GDM1 (cell line): Measurements from ENCODE around the gene SBNO2.
"Not testable (repeated sequence)": the region's sequence is repeated elsewhere in the genome, so short reads cannot be mapped to it uniquely, and the experiment has no call there.

Source experiments
- DNase-seq: peaks from one replicate; lab custom pipeline; 2025; lab: John Stamatoyannopoulos, UW

SBNO2 gene

DNA sequence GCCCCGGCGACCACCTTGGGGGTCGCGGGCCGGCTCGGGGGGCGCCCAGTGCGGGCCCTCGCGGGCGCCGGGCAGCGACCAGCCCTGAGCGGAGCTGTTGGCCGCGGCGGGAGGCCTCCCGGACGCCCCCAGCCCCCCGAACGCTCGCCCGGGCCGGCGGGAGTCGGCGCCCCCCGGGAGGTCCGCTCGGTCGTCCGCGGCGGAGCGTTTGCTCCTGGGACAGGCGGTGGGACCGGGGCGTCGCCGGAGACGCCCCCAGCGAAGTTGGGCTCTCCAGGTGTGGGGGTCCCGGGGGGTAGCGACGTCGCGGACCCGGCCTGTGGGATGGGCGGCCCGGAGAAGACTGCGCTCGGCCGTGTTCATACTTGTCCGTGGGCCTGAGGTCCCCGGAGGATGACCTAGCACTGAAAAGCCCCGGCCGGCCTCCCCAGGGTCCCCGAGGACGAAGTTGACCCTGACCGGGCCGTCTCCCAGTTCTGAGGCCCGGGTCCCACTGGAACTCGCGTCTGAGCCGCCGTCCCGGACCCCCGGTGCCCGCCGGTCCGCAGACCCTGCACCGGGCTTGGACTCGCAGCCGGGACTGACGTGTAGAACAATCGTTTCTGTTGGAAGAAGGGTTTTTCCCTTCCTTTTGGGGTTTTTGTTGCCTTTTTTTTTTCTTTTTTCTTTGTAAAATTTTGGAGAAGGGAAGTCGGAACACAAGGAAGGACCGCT lies 32.2 kb upstream of the SBNO2 start:
- no peak for DNase-seq

DNA sequence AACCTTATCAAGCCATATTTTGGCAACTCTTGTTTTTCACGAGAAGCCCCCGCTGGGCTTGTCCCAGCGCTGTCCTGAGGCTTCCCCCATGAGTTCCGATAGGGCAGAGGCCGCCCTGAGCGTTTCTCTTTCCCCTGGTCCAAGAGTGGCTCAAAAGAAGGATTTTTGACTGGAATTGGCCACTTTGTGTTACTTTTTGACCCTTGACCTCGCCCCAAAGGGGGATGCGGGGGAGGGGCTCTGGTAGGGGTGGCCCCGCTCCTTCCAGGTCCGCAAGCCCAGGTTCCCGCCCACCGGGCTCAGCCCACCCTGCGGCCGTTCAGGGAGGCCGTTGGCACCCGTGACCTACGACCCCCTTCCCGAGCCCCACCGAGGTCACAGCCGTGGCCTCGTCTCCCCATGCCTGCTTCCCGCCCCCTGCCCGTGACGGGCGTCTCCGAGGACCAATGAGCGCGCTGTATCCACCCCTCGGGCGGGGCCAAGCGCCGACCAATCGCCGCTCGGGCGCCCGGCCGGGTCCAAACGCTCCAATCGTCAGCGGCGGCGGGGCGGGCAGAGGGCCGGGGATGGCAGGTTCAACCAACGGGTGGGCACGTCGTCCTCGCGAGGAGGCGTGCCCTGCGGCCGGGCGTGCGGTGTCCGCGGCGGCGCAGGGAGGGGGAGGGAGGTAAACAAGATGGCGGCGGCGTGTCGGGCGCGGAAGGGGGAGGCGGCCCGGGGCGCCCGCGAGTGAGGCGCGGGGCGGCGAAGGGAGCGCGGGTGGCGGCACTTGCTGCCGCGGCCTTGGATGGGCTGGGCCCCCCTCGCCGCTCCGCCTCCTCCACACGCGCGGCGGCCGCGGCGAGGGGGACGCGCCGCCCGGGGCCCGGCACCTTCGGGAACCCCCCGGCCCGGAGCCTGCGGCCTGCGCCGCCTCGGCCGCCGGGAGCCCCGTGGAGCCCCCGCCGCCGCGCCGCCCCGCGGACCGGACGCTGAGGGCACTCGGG lies 31.3 kb upstream of the SBNO2 start, which contains the start of gene STK11:
TSS of gene STK11 (plus strand) at position 665 of the 986 bp plus-strand sequence. CDS start 1,136 bp downstream, outside the sequence.
- DNase-seq, result peak; percentile 98

DNA sequence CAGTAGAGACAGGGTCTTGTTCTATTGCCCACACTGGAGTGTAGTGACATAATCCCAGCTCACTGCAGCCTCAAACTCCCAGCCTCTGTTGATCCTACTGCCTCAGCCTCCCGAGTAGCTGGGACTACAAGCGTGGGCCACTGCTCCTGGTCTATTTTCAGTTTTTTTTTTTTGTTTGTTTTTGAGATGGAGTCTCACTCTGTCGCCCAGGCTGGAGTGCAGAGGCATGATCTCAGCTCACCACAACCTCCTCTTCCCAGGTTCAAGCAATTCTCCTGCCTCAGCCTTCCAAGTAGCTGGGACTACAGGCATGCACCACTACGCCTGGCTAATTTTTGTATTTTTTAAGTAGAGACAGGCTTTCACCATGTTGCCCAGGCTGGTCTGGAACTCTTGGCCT lies 26.5 kb upstream of the SBNO2 start:
- DNase-seq, result not testable (repeated sequence)

DNA sequence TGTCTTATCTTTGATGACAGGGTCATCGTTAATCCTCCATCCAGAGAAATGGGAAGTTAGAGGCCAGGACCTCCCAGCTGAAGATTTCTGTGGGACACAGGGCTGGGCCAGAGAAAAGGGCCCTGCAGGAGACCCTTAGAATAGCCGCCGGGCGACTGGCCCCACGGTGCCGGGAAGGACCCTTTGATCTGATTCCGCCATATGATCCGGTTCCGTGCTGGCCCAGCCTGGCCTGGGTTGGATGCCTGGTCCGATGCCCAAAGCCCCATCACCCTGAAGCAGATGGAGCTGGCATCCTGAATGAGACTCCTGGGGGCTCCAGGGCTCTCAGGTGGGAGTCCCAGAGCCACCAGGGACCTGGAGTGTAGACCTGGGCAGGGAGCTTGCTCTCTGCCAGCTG lies 25.5 kb upstream of the SBNO2 start:
- DNase-seq, result no peak

DNA sequence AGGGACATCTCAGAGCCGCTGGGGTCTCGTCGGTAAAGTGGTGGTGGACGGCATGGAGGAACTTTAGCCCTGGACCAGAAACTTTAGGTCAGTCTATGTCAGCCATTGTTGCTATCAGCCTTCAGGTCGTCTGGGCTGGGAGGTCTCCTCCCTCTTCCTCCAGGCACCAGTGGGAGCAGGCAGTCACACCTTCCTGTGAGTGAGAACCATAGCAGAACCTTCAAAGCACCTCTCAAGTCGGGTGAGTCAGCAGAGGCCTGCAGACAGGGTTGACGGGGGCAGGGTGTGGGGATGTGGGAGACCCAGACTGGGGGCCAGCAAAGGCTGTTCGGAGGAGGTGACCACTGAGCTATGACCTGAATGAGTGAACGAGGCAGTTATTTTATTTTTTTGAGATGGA lies 15.4 kb upstream of the SBNO2 start:
- DNase-seq, result peak; percentile 49

DNA sequence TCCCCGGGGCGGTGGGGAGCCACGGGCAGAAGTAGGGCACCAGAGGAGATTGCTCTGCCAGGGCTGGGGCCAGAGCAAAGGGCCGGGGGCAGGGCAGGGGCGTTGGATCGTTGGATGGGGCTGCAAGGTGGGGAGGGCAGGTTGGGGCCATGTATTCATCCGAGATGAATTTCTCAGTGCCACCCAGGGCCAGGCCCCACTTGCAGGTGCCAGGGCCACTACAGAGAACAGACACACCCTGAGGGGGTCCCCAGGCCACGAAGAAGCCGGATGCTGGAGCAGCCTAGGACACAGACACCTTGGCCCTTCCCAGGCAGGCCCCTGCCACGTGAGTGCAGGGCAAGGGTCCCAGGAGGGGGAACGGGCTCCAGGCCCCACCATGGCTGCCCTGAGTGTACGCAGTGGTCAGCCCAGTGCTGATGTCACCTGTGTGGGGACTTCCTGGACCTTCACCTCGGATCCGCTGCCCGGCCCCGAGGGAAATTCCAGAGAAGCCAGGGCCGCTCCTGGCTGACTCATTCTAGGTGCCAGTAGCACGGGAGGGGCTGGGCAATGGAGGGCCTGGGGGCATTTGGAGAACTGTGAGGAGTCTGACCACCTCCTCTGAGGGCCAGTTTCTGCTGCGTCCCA lies 9.6 kb upstream of the SBNO2 start:
- DNase-seq, result no peak

DNA sequence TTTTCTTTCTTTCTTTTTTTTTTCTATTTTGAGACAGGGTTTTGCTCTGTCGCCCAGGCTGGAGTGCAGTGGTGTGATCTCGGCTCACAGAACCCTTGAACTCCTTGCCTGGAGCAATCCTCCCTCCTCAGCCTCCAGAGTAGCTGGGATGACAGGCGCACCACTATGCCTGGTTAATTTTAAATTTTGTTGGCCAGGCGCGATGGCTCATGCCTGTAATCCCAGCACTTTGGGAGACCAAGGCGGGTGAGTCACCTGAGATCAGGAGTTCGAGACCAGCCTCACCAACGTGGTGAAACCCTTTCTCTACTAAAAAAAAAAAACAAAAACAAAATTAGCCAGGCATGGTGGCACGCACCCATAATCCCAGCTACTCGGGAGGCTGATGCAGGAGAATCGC lies 8.7 kb upstream of the SBNO2 start:
- no peak for DNase-seq

DNA sequence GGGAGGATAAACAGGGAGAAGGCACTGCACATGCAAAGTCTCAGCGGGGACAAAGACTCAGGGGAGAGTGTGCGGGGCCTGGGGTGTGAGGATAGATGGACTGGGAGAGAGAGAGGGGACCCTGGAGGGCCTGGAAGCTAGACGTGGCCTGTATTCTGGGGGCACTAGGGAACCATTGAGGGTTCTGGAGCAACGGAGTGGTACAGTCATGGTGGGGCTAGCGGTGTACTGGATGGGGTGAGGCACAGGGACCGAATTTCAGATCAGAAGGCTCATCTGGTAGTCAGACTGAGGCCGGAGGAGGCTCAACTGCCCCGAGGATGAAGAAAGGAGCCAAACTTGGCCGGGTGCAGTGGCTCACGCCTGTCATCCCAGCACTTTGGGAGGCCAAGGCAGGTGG lies 8.0 kb upstream of the SBNO2 start:
- no peak for DNase-seq

DNA sequence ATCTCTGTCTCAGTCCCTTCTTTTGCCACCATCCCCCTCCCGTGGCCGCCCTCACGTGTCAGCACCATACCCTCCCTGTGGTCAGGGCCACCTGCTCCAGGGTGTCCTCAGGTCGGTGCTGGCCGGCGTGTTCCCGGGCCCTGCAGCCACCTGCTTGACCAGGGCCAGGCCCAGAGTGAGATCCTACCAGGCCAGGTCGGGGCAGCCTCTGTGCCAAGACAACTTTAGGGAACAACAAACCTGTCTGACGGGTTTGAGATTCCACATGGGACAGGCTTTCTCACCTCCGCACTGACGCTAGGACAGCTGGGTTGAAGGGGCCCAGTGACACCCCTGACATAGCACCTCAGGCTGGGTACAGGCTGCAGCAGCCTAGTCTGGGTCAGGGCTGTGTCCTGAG lies 7.5 kb upstream of the SBNO2 start:
- no peak for DNase-seq

DNA sequence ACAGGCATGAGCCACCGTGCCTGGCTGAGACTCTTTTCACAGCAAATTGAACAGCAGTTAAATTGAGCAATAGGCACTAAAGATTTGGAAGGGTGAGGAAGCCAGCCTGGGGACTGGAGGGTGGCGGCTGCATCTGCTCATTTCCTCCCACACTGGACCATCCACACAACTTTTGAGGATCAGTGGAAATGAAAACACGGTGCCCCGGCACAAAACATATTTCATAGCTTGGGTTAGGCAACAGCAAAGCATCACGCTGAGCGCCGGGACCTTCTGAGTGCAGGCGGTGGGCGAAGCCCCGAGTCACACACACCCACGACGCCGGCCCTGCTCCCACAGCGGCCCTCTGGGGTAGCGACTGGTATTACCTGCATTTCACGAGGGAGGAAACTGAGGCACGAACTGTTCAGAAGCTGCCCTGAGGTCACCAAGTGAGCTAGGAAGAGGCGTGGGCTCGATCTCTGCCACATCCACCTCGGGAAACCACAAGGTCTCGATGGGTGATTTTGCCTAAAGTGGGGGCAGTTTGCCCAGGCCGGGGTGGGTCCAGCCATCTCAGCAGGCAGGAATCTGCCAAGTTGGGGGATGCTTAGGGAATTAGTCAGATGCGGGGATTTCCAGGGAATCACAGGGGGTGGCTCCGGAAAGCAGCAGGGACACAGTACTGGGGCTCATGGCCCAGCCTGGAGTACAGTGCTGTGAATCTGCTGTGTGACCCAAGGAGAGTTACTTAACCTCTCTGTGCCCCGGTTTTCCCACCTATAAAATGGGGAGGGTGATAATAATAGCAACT lies 3.5 kb upstream of the SBNO2 start:
- DNase-seq, result no peak

DNA sequence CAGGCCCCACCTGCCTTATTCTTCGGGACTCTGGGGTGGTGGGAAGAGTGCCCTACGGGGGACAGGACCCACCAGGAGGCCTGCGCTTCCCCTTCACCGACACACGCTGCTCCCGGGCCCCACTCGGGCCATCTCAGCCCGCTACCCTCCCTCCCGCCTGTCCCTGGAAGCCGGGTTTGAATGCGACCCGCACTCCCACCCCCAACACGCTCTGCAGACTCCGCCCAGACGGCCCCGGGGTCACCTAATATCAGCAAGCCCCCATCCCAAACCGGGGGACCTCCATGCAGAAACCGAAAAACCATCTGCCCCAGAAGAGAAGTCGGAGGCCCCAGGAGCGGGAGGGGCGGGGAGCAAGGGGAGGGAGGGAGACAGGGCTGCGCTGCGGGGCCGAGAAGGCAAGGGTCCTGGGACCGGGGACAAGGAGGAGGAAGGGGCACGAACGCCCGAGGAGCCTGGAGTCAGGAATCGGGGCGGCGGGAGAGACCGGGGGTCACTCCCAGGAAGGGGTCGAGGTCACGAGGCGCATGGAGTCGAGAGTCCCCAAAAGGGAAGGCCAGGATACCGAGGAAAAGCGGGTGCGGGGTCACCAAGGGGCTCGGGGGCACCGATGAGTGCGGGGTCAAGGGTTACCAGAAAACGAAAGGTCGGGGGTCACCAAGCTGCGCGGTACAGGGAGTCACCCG lies 766 bp downstream of the SBNO2 start:
- DNase-seq, result no peak

DNA sequence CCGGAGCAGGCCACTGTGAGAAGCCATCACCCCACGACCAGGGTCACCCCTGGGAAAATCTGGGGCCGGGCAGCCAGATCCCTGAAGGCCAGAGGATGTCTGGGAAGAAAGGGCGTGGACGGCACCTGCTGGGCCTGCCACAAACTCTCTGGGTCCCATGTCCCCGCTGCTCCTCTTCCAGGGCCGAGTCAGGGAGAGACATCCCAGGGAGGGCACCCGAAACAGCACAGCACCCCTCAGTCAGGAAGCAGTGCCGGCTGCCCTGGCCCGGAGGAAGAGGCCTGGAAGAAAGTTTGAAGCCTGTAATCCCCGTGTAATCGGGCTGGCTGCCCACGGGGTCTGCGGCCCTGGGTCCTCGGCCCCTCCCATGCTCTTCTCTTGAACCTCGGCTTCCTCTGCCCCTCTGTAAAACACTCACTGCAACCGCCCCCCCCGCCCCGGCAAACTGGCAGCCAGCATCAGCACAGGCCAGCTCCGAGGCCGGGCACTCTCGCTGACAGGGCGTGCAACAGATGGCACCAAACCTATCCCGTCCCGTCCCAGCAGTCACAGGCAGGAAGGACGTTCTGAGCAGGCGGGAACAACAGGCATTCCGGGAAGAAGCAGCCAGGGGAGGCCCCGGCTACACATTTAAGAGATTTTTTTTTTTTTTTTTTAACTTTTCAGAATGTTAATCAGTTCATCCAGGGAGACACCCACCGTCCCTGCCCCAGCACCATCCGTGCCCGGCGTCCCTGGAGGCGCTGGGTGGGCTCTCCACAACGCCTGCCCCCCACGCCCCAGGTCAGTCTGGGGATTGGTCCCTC lies 1.5 kb downstream of the SBNO2 start:
- no peak for DNase-seq

DNA sequence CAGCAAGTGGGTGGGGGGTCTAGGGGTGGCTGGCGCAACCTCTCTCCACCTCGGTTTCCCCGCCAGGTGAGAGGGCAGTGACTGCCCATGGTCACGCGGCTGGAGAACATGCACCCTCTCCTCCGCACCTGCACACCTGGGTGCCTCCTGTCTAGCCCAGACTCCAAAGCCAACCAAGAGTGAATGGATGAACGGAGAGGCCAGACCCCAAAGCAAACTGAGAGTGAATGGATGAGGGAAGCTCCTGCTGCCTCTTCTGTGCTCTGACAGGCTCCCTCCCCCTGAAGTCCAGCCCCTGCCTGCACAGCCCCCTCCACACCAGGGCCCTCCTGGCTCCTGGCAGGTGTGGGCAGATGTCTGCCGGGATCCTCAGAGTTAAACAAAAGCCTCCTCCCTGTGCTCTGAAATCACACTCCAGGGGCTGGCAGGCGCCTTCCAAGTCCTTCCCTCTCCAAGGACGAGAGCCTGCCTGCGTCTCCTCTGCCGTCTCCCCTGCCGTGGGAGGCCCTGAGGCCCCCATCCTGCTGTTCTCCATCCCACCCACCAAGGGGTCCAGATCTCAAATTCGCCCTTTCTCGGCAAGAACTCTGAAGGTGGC lies 2.2 kb downstream of the SBNO2 start:
- no peak for DNase-seq

DNA sequence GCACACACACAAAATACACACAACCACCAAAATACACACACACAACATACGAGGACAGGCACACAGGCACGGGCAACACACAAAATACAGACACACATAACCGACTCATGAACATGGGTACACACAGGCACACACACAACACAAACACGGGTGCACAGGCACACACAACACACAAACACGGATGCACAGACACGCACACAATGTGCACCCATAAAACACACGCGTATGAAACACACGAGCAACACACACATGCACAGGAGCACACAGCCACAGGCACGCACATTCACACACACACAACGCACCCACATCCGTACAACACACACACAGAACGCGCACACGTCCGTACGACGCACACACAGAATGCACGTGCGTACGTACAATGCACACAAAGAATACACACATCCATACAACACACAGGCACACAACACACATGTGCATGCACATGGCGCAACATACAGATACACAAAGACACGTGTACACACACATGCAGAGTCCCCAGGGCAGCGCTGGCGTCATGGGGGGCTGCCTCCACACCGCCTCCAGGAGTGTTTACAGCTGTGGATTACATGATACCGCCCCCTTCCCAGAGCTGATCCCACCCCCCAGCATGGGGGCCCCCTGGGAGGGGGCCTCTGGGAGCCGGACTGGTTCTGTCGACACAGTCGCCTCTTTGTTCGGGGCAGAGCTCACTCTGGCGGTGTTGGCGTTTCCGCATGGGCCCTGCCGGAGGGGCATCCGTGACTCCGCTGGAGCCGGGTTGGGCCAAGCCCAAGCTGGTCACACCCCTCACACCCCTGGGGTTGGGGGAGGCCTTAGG lies 2.9 kb downstream of the SBNO2 start:
- DNase-seq, result no peak

DNA sequence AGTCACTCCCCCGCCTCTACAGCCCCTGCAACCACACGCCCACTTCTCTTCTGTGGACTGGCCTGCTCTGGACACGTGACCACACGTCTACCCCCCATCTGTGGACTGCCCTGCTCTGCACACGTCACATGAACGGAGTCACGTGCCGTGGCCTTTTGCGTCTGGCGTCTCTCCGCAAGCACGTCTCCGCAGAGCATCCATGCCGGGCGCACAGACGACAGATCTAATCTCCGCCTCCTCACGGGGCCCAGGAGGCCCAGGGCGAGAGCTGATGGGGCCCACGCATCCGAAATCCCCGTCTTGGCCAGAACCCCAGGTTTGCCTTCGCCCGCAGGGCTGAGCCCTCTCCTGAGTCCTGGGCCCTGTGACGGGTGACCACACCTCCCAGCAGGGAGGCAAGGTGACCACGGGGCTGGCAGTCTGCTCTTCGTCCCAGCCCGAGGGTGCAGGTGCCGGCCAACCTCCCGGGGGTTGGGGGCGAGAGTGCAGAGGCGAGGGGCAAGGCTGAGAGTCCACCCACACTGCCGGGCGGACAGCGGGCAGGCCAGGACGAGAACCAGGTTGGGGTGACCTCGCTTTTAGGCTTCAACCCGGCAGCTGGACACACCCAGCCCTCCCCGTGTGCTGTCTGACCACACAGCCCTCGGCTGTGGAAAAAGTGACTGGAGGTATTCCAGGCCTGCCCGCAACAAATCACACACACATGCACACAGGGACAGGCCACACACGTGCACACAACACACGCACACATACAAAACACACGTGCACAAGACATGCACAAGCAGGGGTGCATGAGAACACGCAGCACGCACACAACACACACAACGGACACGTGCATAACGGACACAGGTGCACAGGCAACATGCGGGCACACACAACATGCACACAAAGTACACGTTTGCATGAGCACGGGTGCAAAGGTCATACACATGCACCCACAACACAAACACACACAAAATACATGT lies 3.9 kb downstream of the SBNO2 start:
- DNase-seq, result no peak

DNA sequence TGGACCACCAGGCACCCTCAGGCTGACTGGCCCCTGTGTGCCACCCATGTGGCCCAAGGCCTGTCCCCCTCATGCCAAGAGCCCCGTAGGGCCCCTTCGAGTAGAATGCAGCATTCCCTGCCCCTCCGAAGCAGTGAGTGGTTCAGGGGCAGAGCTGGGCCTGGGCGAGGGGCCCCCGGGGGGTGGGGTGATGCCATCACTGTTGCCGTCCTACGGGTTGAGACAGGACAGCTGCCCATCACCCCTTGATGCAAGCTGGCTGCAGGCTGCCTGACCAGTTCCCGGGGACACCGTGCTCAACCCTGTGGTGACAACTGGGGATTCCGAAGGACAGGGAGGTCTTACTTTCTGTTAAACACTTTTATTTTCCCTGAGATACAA lies 4.7 kb downstream of the SBNO2 start:
- no peak for DNase-seq

DNA sequence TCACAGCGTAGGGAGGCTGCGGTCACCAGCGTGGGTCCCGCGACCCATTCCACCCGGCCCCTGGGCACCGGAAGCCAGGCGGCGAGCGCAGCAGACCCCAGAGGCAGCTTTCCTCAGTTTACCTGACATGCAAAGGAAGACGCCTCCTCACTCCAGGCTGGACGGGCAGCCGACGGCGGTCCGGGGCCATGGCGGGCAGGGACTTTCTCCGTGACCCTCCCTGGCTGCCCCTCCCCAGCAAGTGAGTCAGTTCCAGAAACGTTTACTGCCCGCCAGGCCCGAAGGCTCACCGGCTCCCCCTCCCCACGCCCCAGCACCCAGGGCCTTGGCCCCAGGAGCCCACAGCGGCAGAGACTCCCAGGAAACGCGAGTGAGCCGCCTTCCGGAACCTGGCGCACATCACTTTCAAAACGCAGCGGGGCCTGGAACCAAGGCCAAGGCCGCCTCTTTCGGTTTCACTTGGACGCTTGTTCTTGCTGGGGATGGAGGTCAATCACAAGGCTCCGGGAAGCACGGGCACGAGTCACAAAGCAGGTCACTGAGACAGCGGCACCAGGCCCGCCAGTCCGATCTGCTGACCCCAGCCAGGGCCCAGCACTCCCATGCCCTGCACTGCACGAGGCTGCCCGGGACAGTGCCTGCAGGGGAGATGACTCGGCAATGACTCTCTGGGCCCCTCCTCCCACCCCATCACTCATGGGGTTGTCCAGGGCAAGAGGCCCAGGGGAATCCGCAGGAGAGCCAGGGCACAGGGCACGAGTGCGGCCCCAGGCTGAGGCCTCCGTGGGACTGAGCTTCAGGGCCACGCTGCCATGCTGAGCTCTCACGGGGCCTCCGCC lies 5.3 kb downstream of the SBNO2 start:
- no peak for DNase-seq
